H4 (cell line): ENCODE data around the gene DCPS. TPM values are rescaled to one million over a fixed set of nuclear protein-coding genes. Genes with fewer than 3 reads are reported as not detected.
"Not testable (repeated sequence)": the region's sequence is repeated elsewhere in the genome, so short reads cannot be mapped to it uniquely, and the experiment has no call there.

Source experiments
- DNase-seq: peaks from one replicate; pipeline ENCODE4 v3.0.0-alpha.2; 2015; ENCODE audit warnings: low spot score
- total RNA-seq: library from RNA; depleted of rRNA; stranded (reverse); fragments of >200 nt; shearing (Covaris generic); gene quantifications from 2 replicates; pipeline ENCODE4 v1.2.3, GENCODE V29; 2014; rRNA removed

The DCPS gene, protein sequence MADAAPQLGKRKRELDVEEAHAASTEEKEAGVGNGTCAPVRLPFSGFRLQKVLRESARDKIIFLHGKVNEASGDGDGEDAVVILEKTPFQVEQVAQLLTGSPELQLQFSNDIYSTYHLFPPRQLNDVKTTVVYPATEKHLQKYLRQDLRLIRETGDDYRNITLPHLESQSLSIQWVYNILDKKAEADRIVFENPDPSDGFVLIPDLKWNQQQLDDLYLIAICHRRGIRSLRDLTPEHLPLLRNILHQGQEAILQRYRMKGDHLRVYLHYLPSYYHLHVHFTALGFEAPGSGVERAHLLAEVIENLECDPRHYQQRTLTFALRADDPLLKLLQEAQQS
- total RNA-seq, result 25.9 and 36.9 TPM in 2 replicates

DNA sequence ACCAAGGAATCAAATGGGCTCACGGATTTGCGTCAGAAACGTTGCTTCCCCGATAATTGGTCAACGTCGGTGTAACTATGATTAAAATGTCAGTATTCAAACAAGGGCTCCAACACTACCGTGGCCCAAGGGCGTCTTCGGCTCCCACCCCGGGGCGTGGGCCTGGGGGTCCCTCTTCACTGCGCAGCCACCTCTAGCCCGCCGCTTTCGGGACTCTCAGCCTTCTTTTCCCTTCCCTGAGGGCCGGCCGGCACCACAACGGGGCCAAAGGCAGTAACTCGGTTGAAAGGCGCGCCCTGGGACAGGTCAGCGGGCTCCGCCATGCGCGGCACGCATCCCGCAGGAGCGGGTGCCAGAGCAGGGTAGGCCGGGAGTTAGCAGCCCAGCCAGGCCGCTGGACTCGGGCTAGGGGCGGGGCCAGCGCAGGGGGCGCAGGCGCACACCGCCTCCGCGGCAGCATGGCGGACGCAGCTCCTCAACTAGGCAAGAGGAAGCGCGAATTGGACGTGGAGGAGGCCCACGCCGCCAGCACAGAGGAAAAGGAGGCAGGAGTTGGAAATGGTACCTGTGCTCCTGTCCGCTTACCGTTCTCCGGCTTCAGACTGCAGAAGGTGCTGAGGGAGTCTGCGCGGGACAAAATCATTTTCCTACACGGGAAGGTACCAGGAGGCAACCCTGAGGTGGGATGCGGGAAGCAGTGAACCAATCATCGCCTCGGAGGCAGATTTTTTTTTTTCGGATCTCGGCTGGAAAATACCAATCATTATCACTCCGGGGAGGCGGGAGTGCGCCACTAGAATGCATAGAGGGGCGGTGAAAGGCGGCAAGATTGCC, at the start of gene DCPS:
TSS of gene DCPS (plus strand) at position 438 of the 834 bp plus-strand sequence. CDS start at position 459, 21 bp downstream.
- peak; percentile 83 for DNase-seq

DNA sequence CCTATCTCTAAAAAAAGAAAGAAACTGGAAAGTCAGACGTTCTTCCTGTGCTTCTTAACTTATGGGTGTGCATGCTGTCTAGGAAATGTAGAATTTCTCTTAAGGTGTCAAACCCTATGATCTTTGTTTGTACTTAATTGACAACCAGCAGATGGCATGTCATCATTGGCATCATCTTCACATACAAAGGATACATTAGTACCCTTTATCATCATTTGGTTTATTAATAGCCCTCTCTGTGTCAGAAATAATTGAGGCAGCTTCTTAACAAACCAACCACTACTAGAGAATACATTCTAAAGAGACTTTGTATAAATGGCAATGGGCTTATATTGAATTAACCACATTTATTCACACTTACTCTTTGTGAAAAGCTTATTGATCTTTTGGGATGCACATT, 49.0 kb upstream of the DCPS start:
- DNase-seq, result no peak

DNA sequence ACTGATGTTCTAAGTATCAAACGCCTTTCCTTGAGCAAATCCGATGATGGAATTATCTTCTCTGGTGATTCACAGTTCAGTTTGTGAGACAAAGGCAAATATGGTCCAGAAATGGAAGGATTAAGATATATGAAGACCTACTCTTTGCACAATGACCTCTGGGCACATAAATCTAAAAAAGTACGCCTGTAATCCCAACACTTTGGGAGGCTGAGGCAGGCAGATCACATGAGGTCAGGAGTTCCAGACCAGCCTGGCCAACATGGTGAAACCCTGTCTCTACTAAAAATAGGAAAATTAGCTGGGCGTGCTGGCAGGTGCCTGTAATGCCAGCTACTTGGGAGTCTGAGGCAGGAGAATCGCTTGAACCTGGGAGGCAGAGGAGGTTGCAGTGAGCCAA, 48.4 kb upstream of the DCPS start:
- DNase-seq, result not testable (repeated sequence)

DNA sequence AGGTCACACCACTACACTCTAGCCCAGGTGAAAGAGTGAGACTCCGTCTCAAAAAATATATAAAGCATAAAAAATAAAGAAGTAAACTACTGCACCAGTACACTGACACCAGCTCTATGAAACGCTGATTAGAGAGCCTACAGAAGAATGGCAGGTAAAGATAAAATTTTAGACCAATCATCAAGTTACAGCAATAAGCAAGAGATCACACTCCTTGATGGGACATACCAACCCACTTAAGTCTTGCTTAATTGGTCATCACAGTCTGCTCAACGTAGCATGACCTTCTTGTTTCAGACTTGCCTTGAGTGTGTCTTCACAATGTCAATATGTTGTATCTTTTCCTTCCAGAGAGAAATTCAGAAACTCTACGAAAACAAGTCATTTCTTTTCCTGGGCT, 47.6 kb upstream of the DCPS start:
- DNase-seq, result no peak

DNA sequence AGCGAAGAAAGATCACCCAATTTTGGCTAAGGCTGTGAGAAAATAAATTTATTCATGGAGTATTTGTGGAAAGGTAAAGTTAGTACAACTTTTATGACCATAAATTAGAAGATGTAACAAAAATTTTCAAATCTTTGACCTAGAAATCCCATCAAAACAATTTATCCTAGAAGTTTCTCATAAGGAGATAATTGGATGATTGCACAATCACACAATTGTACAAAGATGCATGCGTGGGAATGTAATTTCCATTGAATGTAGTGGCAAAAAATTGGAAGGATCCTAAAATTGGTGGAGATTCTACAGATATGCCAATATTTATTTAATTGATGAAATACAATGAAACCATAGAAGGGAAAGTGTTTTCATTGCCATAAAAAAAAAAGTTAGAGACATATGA, 46.7 kb upstream of the DCPS start:
- DNase-seq, result no peak

DNA sequence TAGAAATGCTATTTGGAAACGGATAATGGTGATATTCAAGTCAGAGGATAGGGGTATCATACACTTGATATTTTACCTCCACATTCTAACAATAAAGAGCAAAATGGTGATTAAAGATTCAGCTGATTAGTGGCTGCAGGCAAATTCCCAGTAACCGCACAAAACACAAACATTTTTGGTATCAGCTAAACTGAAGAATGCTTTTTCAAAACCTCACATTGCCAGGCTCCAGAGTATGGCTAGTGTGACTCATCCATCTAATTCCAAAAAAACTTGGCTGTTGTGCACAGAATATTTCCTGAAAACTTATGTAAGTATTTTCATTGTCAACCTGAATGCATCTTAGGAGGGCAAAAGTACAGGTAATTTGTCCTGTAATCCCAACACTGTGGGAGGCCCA, 46.1 kb upstream of the DCPS start:
- peak; percentile 52 for DNase-seq

DNA sequence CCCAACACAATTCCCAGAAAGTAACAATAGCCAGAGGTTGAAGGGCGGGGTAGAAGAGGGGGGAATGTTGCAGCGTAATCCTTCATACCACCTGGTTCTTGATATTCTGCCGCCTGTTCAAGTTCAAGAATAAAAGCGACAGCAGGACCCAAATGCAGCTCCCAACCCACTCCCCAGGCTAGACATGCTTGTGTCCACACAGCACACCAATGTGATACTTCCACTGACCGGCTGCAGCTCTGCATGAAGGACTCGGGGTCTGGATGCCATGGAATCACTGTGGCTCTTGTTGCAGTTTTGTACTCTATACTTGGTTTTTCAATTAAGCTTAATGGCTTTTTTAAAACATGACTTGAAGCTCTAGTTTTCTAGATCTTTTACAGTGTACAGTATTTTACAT, 41.6 kb upstream of the DCPS start:
- DNase-seq, result no peak

DNA sequence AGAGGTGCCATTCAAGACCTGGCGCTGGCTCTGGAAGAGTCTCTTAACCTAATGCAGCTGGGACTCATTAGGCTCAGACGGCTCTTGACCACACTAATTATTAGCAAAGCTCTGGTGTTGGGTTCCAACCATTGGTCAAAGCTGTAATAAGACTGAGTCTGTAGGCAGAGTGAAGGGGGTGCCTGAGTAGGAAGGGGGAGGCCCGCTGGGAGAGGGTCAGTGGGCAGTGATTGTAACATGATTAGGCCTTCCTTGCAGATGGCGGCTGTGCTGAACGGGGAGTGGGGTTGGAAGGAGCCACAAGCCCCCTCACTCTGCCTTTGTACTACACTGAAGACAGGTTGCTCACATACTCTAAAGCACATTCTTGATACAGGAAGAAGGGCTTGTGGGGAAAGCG, 40.4 kb upstream of the DCPS start:
- no peak for DNase-seq

DNA sequence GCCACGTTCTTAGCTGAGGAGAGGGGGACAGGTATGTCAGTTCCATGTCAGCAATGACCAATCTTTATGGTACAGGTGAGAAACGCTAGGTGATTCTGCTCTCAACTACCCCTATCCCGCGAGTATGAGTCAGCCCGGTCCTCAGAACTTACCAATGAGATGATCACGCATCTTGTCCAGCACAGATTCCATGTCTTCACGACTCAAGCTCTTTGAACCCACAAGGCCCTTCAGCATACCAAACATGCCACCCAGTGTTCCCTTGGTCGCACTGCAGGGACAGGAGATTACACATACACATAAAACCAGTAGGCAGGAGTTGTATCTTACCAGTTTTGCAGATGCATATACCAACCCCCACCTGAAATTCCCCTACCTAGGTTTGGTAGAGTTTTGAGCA, 38.0 kb upstream of the DCPS start:
- no peak for DNase-seq

DNA sequence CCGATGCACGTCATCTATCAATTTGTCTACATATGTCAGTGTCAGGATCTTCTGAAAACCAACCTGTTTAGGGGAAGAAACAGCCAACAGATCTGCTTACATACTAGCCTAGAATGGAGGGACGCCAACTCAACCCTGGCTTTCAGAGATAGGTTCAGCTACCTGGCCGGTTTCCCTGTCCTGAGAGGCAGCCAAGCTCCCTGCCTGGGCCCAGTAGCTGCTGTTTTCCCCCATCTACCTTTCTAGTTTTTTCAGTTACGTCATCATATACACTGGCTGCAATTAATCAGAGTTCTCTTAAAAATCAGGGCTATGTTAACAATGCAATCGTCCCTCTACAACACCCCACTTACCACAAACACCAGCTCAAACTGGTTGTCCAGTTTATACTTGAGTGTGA, 36.2 kb upstream of the DCPS start:
- DNase-seq, result no peak

DNA sequence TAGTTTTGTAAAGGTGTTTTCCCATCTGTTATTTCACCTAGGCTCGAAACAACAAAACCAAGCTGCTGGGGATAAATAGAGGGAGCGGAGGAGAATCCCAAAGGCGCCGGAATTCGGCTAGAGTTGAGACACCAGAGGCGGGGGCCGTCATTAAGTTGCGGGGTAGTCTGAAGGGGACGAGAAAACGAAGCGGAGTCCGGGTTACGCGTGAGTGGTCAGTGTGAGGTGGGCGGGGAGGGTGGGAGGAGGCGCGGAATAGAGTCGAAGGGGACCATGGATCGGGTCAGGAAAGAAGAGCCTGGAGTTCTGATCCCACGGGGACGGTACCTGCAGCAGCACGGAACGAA, 35.5 kb upstream of the DCPS start:
- no peak for DNase-seq

DNA sequence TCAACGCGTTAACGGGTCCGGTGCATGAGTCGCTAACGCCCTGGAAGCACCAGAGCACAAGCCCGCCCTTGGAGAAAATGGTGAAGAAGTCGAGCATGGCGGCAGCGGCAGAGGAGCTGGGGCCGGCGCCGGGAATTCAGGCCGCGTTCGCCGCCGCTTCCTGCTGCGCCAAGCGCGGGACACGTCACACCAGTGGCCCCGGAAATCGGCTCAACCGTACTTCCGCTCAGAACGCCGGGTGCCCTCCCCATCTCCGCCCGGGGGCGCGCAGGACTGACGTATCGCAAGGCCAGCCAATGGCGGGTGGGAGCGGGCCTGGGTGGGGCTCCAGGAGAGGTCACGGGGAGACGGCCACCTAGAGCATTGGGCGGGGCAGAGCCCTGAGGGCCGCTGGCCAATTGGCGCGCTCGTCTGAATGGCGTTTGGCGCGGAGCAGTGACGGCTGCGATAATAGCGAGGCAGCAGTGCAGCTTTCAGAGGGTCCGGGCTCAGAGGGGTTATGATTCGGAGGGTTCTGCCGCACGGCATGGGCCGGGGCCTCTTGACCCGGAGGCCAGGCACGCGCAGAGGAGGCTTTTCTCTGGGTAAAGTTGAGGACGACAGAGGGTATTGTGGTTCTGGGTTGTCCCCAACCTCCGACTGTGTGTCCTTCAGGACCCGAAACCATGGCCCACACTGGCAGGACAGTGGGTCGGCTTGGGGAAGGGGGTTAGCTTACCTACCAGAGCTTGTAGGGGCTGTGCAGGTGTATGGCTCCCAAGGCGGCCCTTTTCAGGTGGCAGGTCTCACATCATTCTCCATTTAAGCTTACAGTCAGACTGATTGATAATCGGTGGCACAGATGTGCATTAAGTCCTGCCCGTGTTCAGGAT, 34.9 kb upstream of the DCPS start, which contains the start of the genes FOXRED1 and SRPRA:
TSS of gene FOXRED1 (plus strand) at position 447 of the 872 bp plus-strand sequence. CDS start at position 500, 53 bp downstream.
TSS of gene SRPRA (minus strand) at position 188 of the 872 bp plus-strand sequence. CDS start at position 97, 91 bp downstream.
- DNase-seq, result peak; percentile 98

DNA sequence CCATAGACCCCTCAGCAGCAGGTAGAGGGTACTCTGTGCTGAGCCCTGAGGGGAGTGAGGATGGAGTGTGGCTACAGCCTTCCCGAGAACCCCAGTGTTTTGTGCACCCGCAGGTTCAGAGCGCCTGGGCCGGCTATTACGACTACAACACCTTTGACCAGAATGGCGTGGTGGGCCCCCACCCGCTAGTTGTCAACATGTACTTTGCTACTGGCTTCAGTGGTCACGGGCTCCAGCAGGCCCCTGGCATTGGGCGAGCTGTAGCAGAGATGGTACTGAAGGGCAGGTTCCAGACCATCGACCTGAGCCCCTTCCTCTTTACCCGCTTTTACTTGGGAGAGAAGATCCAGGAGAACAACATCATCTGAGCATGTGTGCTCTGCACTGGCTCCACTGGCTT, 26.5 kb upstream of the DCPS start:
- no peak for DNase-seq

DNA sequence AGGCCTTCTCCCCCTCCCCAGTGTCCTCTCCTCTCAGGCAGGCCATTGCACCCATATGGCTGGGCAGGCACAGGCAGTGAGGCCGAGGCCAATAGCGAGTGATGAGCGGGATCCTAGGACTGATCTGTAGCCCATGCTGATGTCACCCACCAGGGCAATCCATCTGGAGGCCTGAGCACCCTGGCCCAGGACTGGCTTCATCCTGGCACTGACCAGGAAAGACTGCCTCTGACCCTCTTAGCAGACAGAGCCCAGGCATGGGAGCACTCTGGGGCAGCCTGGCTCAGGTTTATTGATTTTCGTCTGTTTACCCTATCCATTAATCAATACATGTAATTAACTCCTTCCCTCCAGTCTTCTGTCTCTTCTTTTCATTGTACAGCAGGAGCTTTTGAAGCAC, 26.1 kb upstream of the DCPS start:
- no peak for DNase-seq

DNA sequence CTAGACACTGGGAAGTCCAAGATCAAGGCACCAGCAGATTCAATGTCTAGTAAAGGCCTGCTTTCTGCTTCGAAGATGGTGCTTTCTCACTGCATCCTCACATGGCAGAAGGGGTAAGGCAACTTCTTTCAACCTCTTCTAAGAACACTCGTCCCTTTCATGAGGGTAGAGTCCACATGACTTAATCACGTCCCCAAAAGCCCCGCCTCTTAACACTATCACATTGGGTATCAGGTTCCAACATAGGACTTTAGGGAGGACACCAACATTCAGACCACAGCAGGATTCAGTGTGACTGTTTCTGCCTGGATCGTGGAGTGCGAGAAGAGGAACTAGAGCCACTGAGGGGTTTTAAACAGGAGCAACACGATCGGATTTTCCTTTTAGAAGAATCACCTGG, 24.7 kb upstream of the DCPS start:
- no peak for DNase-seq

DNA sequence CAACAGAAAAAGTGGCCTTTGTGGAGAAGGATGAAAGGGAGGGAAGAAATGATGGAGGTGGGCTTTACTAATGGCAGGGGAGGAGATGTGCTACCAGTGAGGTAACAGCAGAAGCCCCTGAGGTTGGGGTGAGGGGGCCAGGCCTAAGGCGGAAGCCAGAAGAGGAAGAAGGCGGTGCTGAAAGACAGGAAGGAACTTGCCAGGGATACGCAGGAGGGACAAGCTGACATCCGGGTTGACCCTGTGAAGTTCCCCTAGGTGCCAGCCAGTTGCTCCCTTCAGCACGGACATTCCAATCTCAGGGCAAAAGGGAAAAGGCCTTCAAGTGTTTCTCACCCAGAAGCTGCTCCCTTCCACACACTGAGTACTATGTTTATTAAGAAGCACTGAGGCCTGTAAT, 23.3 kb upstream of the DCPS start:
- DNase-seq, result no peak

DNA sequence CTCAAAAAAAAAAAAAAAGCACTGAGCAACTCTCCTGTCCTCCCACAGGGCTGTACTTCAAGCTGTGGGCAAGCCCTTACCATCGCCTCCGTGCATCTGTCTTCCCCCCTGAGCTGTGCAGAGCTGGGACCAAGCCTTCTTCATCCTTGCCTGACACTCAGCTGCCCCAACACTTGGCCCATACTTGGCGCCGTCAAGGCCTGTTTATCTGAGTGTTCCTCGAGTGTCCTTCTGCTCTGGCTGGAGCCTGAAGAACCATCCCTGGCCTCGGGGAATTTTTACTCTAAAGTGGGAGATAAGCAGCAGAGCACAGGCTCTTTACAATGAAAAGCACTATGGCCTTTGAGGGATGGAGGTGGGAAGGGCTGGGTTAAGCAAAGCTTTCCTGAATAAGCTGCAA, 22.6 kb upstream of the DCPS start:
- DNase-seq, result no peak

DNA sequence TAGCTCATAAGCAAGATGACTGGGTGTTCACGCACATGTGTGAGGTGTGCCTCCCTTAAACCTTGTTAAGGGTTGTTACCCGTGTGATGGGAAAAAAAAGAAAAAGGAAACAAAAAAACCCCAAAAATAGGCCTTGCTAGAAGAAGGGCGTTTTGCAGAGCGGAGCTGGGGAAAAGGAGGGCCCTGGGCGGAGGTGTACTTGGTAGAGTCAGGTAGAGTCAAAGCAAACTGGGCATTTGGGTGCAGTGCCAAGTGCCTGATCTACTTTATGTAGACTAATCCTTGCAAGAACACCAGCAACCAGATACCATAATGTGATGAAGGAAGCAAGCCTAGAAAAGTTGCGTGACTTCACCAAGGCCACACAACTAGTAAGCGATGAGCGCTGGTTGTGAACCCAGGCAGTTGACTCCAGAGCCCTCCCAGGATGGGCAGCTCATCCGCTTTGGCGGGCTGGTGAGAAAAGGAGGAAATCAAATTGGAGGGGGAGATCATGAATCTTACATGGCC, 22.1 kb upstream of the DCPS start:
- no peak for DNase-seq

DNA sequence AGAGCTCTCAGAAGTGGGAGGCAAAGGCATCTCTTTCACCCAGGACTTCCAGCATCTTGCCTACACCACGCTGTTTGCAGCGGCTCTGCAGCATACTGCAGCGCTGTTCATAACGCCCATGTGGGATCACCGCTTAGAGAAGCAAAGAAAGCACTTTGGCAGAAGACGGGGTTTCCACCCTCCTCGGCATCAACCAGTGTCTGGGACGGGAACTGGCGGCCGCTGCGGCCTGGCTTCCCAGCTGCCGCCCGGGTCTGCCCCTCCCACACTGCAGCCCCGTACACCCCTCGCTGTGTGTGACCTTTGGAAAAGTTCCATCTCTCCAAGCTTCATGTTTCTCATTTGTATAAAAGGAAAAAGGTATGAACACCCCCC, 21.5 kb upstream of the DCPS start:
- DNase-seq, result no peak

DNA sequence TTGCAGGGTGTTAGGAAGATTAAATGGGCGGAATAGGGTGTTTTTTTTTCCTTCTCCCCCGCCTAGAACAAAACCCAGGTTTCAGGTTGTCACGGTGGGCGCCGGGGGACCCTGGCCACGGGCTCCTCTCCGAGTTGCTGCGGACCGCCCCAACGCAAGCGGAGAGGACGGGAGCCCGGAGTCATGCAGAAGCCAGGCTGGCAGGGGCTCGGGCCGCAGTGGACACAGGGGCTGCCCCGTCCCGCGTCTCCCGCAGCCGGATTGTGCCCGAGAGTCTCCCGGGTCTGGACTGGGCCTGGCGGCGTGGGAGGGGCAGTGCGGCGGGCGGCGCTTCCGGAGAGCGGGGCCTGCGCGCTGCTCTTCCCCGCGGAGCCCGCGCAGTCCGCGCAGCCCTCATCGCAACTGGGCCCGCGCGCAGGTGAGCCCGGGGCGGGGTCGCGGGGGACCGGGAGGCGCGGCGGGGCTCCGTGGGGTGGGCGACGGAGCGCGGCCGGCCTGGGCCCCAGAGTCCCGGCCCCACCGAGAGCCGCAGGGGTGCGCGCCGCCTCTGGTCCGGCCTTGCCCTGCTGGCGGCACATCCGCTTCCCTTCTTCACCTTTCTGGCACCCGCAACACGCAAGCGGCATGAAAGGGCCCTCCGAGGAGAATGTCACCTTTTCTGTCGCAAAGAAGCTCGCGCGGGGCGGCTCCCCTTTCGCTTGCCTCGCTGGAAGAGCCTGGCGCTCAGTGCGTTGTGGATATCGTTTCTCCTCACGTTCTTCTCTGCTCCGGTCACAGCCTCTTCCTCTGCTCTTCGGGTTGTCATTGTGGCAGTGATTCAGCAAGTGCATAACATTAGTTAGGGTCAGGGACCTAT, 20.9 kb upstream of the DCPS start, which contains the start of gene TIRAP:
TSS of gene TIRAP (plus strand) at position 358 of the 856 bp plus-strand sequence. CDS start 7,802 bp downstream, outside the sequence.
- DNase-seq, result no peak

DNA sequence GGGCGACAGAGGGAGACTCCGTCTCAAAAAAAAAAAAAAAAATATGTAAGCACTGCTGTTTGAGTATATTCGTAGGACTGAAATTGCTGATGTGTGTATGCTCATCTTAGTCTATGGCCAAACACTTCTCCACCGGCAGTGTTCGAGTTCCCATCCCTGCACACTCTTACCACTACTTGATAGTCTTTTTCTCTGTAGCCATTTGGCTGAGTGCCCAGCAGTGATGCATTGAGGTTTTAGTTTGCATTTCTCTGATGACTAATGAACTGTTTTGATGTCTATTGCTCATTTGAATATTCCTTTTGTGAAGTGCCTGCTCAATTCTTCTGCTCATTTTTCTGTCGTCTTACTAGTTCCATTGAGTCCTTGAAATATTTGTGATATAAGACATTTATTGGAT, 19.0 kb upstream of the DCPS start:
- DNase-seq, result peak; percentile 90
